ENCODE data around the gene AP1S3.

GRCh38 chr2:223863491-223863890 lies 26.1 kb upstream of the AP1S3 start:
- TF ChIP-seq RBAK (tag by site-specific recombination; IDR thresholded peaks at IDR 0.05) (no peak), SP2 (tag by site-specific recombination; IDR thresholded peaks at IDR 0.05) (no peak), MYNN (tag by site-specific recombination; IDR thresholded peaks at IDR 0.05; ENCODE audit: borderline replicate concordance) (no peak), YY1 (tag by site-specific recombination; IDR thresholded peaks at IDR 0.05) (no peak), TCF7L2 (IDR thresholded peaks at IDR 0.05; ENCODE audit: borderline replicate concordance, low read depth, low read length) (no peak), GLI2 (tag by site-specific recombination; IDR thresholded peaks at IDR 0.05; ENCODE audit: borderline replicate concordance, low read depth) (no peak), ZNF146 (tag by site-specific recombination; IDR thresholded peaks at IDR 0.05) (no peak), ZNF175 (tag by site-specific recombination; IDR thresholded peaks at IDR 0.05) (no peak), TRIM28 (IDR thresholded peaks at IDR 0.05; ENCODE audit: borderline replicate concordance, low read length) (no peak)
- TF ChIP-seq, protein P1, sequence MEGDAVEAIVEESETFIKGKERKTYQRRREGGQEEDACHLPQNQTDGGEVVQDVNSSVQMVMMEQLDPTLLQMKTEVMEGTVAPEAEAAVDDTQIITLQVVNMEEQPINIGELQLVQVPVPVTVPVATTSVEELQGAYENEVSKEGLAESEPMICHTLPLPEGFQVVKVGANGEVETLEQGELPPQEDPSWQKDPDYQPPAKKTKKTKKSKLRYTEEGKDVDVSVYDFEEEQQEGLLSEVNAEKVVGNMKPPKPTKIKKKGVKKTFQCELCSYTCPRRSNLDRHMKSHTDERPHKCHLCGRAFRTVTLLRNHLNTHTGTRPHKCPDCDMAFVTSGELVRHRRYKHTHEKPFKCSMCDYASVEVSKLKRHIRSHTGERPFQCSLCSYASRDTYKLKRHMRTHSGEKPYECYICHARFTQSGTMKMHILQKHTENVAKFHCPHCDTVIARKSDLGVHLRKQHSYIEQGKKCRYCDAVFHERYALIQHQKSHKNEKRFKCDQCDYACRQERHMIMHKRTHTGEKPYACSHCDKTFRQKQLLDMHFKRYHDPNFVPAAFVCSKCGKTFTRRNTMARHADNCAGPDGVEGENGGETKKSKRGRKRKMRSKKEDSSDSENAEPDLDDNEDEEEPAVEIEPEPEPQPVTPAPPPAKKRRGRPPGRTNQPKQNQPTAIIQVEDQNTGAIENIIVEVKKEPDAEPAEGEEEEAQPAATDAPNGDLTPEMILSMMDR (tag by site-specific recombination; IDR thresholded peaks at IDR 0.05), result no peak
- TF ChIP-seq, protein P2, sequence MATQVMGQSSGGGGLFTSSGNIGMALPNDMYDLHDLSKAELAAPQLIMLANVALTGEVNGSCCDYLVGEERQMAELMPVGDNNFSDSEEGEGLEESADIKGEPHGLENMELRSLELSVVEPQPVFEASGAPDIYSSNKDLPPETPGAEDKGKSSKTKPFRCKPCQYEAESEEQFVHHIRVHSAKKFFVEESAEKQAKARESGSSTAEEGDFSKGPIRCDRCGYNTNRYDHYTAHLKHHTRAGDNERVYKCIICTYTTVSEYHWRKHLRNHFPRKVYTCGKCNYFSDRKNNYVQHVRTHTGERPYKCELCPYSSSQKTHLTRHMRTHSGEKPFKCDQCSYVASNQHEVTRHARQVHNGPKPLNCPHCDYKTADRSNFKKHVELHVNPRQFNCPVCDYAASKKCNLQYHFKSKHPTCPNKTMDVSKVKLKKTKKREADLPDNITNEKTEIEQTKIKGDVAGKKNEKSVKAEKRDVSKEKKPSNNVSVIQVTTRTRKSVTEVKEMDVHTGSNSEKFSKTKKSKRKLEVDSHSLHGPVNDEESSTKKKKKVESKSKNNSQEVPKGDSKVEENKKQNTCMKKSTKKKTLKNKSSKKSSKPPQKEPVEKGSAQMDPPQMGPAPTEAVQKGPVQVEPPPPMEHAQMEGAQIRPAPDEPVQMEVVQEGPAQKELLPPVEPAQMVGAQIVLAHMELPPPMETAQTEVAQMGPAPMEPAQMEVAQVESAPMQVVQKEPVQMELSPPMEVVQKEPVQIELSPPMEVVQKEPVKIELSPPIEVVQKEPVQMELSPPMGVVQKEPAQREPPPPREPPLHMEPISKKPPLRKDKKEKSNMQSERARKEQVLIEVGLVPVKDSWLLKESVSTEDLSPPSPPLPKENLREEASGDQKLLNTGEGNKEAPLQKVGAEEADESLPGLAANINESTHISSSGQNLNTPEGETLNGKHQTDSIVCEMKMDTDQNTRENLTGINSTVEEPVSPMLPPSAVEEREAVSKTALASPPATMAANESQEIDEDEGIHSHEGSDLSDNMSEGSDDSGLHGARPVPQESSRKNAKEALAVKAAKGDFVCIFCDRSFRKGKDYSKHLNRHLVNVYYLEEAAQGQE (tag by site-specific recombination; IDR thresholded peaks at IDR 0.05), result no peak
- TF ChIP-seq, protein P3, sequence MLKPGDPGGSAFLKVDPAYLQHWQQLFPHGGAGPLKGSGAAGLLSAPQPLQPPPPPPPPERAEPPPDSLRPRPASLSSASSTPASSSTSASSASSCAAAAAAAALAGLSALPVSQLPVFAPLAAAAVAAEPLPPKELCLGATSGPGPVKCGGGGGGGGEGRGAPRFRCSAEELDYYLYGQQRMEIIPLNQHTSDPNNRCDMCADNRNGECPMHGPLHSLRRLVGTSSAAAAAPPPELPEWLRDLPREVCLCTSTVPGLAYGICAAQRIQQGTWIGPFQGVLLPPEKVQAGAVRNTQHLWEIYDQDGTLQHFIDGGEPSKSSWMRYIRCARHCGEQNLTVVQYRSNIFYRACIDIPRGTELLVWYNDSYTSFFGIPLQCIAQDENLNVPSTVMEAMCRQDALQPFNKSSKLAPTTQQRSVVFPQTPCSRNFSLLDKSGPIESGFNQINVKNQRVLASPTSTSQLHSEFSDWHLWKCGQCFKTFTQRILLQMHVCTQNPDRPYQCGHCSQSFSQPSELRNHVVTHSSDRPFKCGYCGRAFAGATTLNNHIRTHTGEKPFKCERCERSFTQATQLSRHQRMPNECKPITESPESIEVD (tag by site-specific recombination; IDR thresholded peaks at IDR 0.05), result no peak

Measured in HEK293 (cell line).